Memory B cell (primary cell): Measurements from ENCODE around the gene TAF1B.

Experiments
- ATAC-seq: fragments of 150-1000 bp; cut with Tn5 transposase; 2 replicates; pipeline ENCODE4 v1.10.0; 2021; ENCODE audit warnings: low read depth, mild to moderate bottlenecking, moderate library complexity
- DNase-seq, 2 donors: peaks; one replicate each; pipeline ENCODE4 v3.0.0; 2022; ENCODE audit warnings: low spot score in 2 of 2
- H3K27ac Mint-ChIP-seq: one replicate; pipeline ENCODE4 v1.8.0; 2022; ENCODE audit warnings: mild to moderate bottlenecking, moderate library complexity, mixed read lengths
- H3K27me3 Mint-ChIP-seq: one replicate; pipeline ENCODE4 v1.8.0; 2022; ENCODE audit warnings: mixed read lengths
- H3K36me3 Mint-ChIP-seq: one replicate; pipeline ENCODE4 v1.8.0; 2022; ENCODE audit warnings: mild to moderate bottlenecking, mixed read lengths
- H3K4me1 Mint-ChIP-seq: one replicate; pipeline ENCODE4 v1.8.0; 2022; ENCODE audit warnings: mixed read lengths
- H3K4me3 Mint-ChIP-seq: one replicate; pipeline ENCODE4 v1.8.0; 2022; ENCODE audit warnings: mild to moderate bottlenecking, moderate library complexity, mixed read lengths
- H3K9me3 Mint-ChIP-seq: one replicate; pipeline ENCODE4 v1.8.0; 2022; ENCODE audit warnings: mixed read lengths

Gene TAF1B

GRCh38 chr2:9941196-9941995 lies 98.1 kb downstream of the TAF1B start:
- H3K27me3 Mint-ChIP-seq = peaks cover 7% of the 10 kb centered on the region
- no peak overlapping the region for H3K27ac Mint-ChIP-seq
- no peaks in the 10 kb centered on the region for H3K4me1 Mint-ChIP-seq
- H3K36me3 Mint-ChIP-seq = no peaks in the 10 kb centered on the region
- H3K9me3 Mint-ChIP-seq = no peaks in the 10 kb centered on the region
- H3K4me3 Mint-ChIP-seq = no peak overlapping the region
- DNase-seq (no peak), ATAC-seq (no peak)

- Mint-ChIP-seq H3K4me3 (no peak overlapping the region), H3K9me3 (no peaks in the 10 kb centered on the region), H3K27ac (no peak overlapping the region), H3K27me3 (peaks cover 7% of the 10 kb centered on the region), H3K36me3 (no peaks in the 10 kb centered on the region), H3K4me1 (no peaks in the 10 kb centered on the region)
- DNase-seq = no peak
- ATAC-seq = no peak
Observed at GRCh38 chr2:9941996-9942390, 98.7 kb downstream of the TAF1B start.

- Mint-ChIP-seq H3K4me3 (no peak overlapping the region), H3K27me3 (peaks cover 7% of the 10 kb centered on the region), H3K36me3 (no peaks in the 10 kb centered on the region), H3K9me3 (no peaks in the 10 kb centered on the region), H3K4me1 (no peaks in the 10 kb centered on the region), H3K27ac (no peak overlapping the region)
- ATAC-seq (no peak), DNase-seq (no peak)
Observed at GRCh38 chr2:9944330-9944758, 101.1 kb downstream of the TAF1B start.

GRCh38 chr2:9945596-9945995 lies 102.3 kb downstream of the TAF1B start:
- DNase-seq (no peak), ATAC-seq (no peak)
- Mint-ChIP-seq H3K4me3 (no peak overlapping the region), H3K9me3 (no peaks in the 10 kb centered on the region), H3K36me3 (no peaks in the 10 kb centered on the region), H3K4me1 (peaks cover 3% of the 10 kb centered on the region), H3K27ac (no peak overlapping the region), H3K27me3 (peaks cover 12% of the 10 kb centered on the region)

- Mint-ChIP-seq H3K4me1 (peaks cover 4% of the 10 kb centered on the region), H3K4me3 (no peak overlapping the region), H3K27ac (no peak overlapping the region), H3K9me3 (no peaks in the 10 kb centered on the region), H3K36me3 (no peaks in the 10 kb centered on the region), H3K27me3 (peaks cover 12% of the 10 kb centered on the region)
- DNase-seq = no peak
- no peak for ATAC-seq
Observed at GRCh38 chr2:9946076-9946475, 102.8 kb downstream of the TAF1B start.

- H3K36me3 Mint-ChIP-seq = no peaks in the 10 kb centered on the region
- H3K4me1 Mint-ChIP-seq = peaks cover 4% of the 10 kb centered on the region
- H3K27ac Mint-ChIP-seq = no peak overlapping the region
- H3K9me3 Mint-ChIP-seq = no peaks in the 10 kb centered on the region
- ATAC-seq (no peak), DNase-seq (no peak)
- H3K27me3 Mint-ChIP-seq = peaks cover 9% of the 10 kb centered on the region
- H3K4me3 Mint-ChIP-seq = no peak overlapping the region
Observed at GRCh38 chr2:9946818-9947217, 103.5 kb downstream of the TAF1B start.

GRCh38 chr2:9948721-9949120 lies 105.4 kb downstream of the TAF1B start:
- peaks cover 11% of the 10 kb centered on the region for H3K27me3 Mint-ChIP-seq
- DNase-seq (no peak), ATAC-seq (no peak)
- H3K4me1 Mint-ChIP-seq = peaks cover 6% of the 10 kb centered on the region
- H3K36me3 Mint-ChIP-seq = no peaks in the 10 kb centered on the region
- no peak overlapping the region for H3K27ac Mint-ChIP-seq
- H3K4me3 Mint-ChIP-seq = no peak overlapping the region
- no peaks in the 10 kb centered on the region for H3K9me3 Mint-ChIP-seq

- peaks cover 15% of the 10 kb centered on the region for H3K27me3 Mint-ChIP-seq
- peak overlapping the region; percentile 90 for H3K4me3 Mint-ChIP-seq
- H3K27ac Mint-ChIP-seq = no peak overlapping the region
- H3K36me3 Mint-ChIP-seq = no peaks in the 10 kb centered on the region
- H3K9me3 Mint-ChIP-seq = no peaks in the 10 kb centered on the region
- H3K4me1 Mint-ChIP-seq = peaks cover 6% of the 10 kb centered on the region
- DNase-seq (no peak), ATAC-seq (no peak)
Observed at GRCh38 chr2:9949239-9949991, 106.1 kb downstream of the TAF1B start.

GRCh38 chr2:9949992-9950520 lies 106.8 kb downstream of the TAF1B start:
- H3K9me3 Mint-ChIP-seq = no peaks in the 10 kb centered on the region
- no peak for ATAC-seq
- peak overlapping the region; percentile 90 for H3K4me3 Mint-ChIP-seq
- H3K27me3 Mint-ChIP-seq = peaks cover 14% of the 10 kb centered on the region
- no peak overlapping the region for H3K27ac Mint-ChIP-seq
- H3K4me1 Mint-ChIP-seq = peaks cover 6% of the 10 kb centered on the region
- H3K36me3 Mint-ChIP-seq = no peaks in the 10 kb centered on the region
- DNase-seq = no peak

- H3K4me1 Mint-ChIP-seq = peaks cover 6% of the 10 kb centered on the region
- ATAC-seq = peak; percentile 51
- H3K36me3 Mint-ChIP-seq = no peaks in the 10 kb centered on the region
- no peaks in the 10 kb centered on the region for H3K9me3 Mint-ChIP-seq
- peak; percentile 40 to 67 for DNase-seq
- peak overlapping the region; percentile 56 for H3K27ac Mint-ChIP-seq
- H3K4me3 Mint-ChIP-seq = peak overlapping the region; percentile 90
- H3K27me3 Mint-ChIP-seq = peaks cover 14% of the 10 kb centered on the region
Observed at GRCh38 chr2:9950521-9951271, 107.4 kb downstream of the TAF1B start.

GRCh38 chr2:9951272-9951521 lies 107.9 kb downstream of the TAF1B start:
- peaks cover 15% of the 10 kb centered on the region for H3K27me3 Mint-ChIP-seq
- ATAC-seq (no peak), DNase-seq (no peak)
- H3K36me3 Mint-ChIP-seq = no peaks in the 10 kb centered on the region
- peak overlapping the region; percentile 90 for H3K4me3 Mint-ChIP-seq
- H3K27ac Mint-ChIP-seq = peak overlapping the region; percentile 56
- peaks cover 6% of the 10 kb centered on the region for H3K4me1 Mint-ChIP-seq
- H3K9me3 Mint-ChIP-seq = no peaks in the 10 kb centered on the region

- Mint-ChIP-seq H3K36me3 (no peaks in the 10 kb centered on the region), H3K9me3 (no peaks in the 10 kb centered on the region), H3K27me3 (peaks cover 15% of the 10 kb centered on the region), H3K4me3 (peak within 1 kb of the TSS; percentile 90), H3K27ac (peak within 1 kb of the TSS; percentile 56), H3K4me1 (peaks cover 6% of the 10 kb centered on the region)
- ATAC-seq (peak; percentile 91), DNase-seq (peak; percentile 84 to 87)
Observed at GRCh38 chr2:9951522-9952285, 108.4 kb downstream of the TAF1B start, which contains the start of gene GRHL1. TSS of gene GRHL1 (plus strand) at chr2:9951693. CDS start at chr2:9951834, 141 bp downstream.

- Mint-ChIP-seq H3K27me3 (peaks cover 15% of the 10 kb centered on the region), H3K36me3 (no peaks in the 10 kb centered on the region), H3K27ac (no peak overlapping the region), H3K9me3 (no peaks in the 10 kb centered on the region), H3K4me1 (peaks cover 6% of the 10 kb centered on the region), H3K4me3 (peak overlapping the region; percentile 71)
- no peak for ATAC-seq
- DNase-seq = no peak
Observed at GRCh38 chr2:9952286-9952737, 109.0 kb downstream of the TAF1B start.
